Left ventricle myocardium inferior (tissue), 1 donor: ENCODE measurements around the gene FAM3B. TPM values are rescaled to one million over a fixed set of nuclear protein-coding genes. Genes with fewer than 3 reads are reported as not detected.

ENCODE experiments used
- DNase-seq: peaks from one replicate; pipeline ENCODE4 v3.0.0-alpha.2; 2020
- H3K27ac ChIP-seq: fragments of 200-600 bp; replicated peaks from 2 replicates; pipeline ENCODE4 v1.8.0; 2021
- H3K27me3 ChIP-seq: fragments of 200-600 bp; 2 replicates; pipeline ENCODE4 v1.8.0; 2021; ENCODE audit warnings: low read depth
- H3K36me3 ChIP-seq: fragments of 200-600 bp; 2 replicates; pipeline ENCODE4 v1.8.0; 2021
- H3K4me1 ChIP-seq: fragments of 200-600 bp; 2 replicates; pipeline ENCODE4 v1.8.0; 2021
- H3K4me3 ChIP-seq: fragments of 200-600 bp; 2 replicates; pipeline ENCODE4 v1.8.0; 2021; ENCODE audit warnings: mild to moderate bottlenecking, moderate library complexity
- H3K9me3 ChIP-seq: fragments of 200-600 bp; replicated peaks from 2 replicates; pipeline ENCODE4 v1.8.0; 2021
- CTCF ChIP-seq: fragments of 200-600 bp; IDR thresholded peaks from 2 replicates; pipeline ENCODE4 v1.8.0; 2021; ENCODE audit warnings: antibody characterized with exemption, mild to moderate bottlenecking, borderline replicate concordance
- intact Hi-C: fragments of 100-400 bp; cut with micrococcal nuclease; formaldehyde crosslinking; loops from one replicate; pipeline ENCODE4 v1.11.0; 2022
- total RNA-seq: library from RNA; stranded (reverse); fragmentation: NEBNext Ultra II Directional; extraction: Animal tissue kit (Norgen Biotek cat#: 25700); gene quantifications from one replicate; pipeline ENCODE4 v1.2.1, GENCODE V29; 2021
- donor health status: DM: no; HTN: yes; CAD: no; lungs with severe emphysema.

The FAM3B gene
- total RNA-seq, 1 donor from 2014 or later, result not detected

GRCh38 chr21:41321211-41321907 is 4.8 kb downstream of the FAM3B start:
- intact Hi-C loops, result no loop called here

GRCh38 chr21:41321908-41322495 is 5.4 kb downstream of the FAM3B start:
- peaks cover 73% of the 10 kb centered on the region for H3K27me3 ChIP-seq
- H3K9me3 ChIP-seq, result no peaks in the 10 kb centered on the region
- intact Hi-C loops, result no loop called here
- H3K4me3 ChIP-seq, result no peak overlapping the region
- TF ChIP-seq CTCF, result no peak
- H3K36me3 ChIP-seq, result no peaks in the 10 kb centered on the region
- DNase-seq, result no peak
- peaks cover 3% of the 10 kb centered on the region for H3K4me1 ChIP-seq
- H3K27ac ChIP-seq, result no peak overlapping the region

More at GRCh38 chr21:41321211-41321907, 4.8 kb downstream of the FAM3B start:
- H3K27me3 ChIP-seq, result peaks cover 73% of the 10 kb centered on the region
- no peak overlapping the region for H3K4me3 ChIP-seq
- no peaks in the 10 kb centered on the region for H3K9me3 ChIP-seq
- no peak overlapping the region for H3K27ac ChIP-seq
- no peaks in the 10 kb centered on the region for H3K36me3 ChIP-seq
- DNase-seq, result no peak
- peaks cover 9% of the 10 kb centered on the region for H3K4me1 ChIP-seq
- no peak for TF ChIP-seq CTCF

- Histone ChIP-seq H3K4me3 (no peak overlapping the region), H3K4me1 (no peaks in the 10 kb centered on the region), H3K27me3 (peaks cover 67% of the 10 kb centered on the region), H3K9me3 (no peaks in the 10 kb centered on the region), H3K36me3 (no peaks in the 10 kb centered on the region), H3K27ac (no peak overlapping the region)
- no peak for DNase-seq
- intact Hi-C loops, result no loop called here
- TF ChIP-seq CTCF, result no peak
Measured at GRCh38 chr21:41322496-41323382, 6.1 kb downstream of the FAM3B start.

GRCh38 chr21:41325138-41325912 is 8.7 kb downstream of the FAM3B start:
- H3K9me3 ChIP-seq, result no peaks in the 10 kb centered on the region
- no peak for DNase-seq
- no peak for TF ChIP-seq CTCF
- no peak overlapping the region for H3K4me3 ChIP-seq
- intact Hi-C loops, result no loop called here
- H3K27ac ChIP-seq, result no peak overlapping the region
- no peaks in the 10 kb centered on the region for H3K36me3 ChIP-seq
- H3K4me1 ChIP-seq, result no peaks in the 10 kb centered on the region
- peaks cover 49% of the 10 kb centered on the region for H3K27me3 ChIP-seq
